Heart right ventricle (tissue), 16 donors: Measurements from ENCODE around the gene PHLPP1. TPM values are rescaled to one million over a fixed set of nuclear protein-coding genes. Genes with fewer than 3 reads are reported as not detected.

Experiments
- ATAC-seq, 8 donors: fragments of 200-7000 bp; cut with Tn5 transposase; one replicate each; pipeline ENCODE4 v1.9.1; 2020; ENCODE audit warnings: mild to moderate bottlenecking in 8 of 8, moderate library complexity in 8 of 8, moderate number of reproducible peaks in 1 of 8
- DNase-seq, 2 donors: peaks; one replicate each; pipeline ENCODE4 v3.0.0-alpha.2; 2020
- H3K27ac ChIP-seq, 10 donors: fragments of 200-600 bp; sonication (generic) in 2 of 10; one replicate each; pipeline versions ENCODE4 v1.5.0 to v1.8.0; 2020 to 2022; ENCODE audit warnings: mild to moderate bottlenecking in 3 of 10
- H3K27me3 ChIP-seq, 7 donors: fragments of 200-600 bp; one replicate each; pipeline ENCODE4 v1.8.0; 2021 to 2022; ENCODE audit warnings: mild to moderate bottlenecking in 2 of 7
- H3K36me3 ChIP-seq, 9 donors: fragments of 200-600 bp; sonication (generic) in 1 of 9; one replicate each; pipeline versions ENCODE4 v1.5.0 to v1.8.0; 2020 to 2022; ENCODE audit warnings: mild to moderate bottlenecking in 2 of 9
- H3K4me1 ChIP-seq, 9 donors: fragments of 200-600 bp; sonication (generic) in 1 of 9; one replicate each; pipeline versions ENCODE4 v1.5.0 to v1.8.0; 2020 to 2022; ENCODE audit warnings: mild to moderate bottlenecking in 4 of 9
- H3K4me3 ChIP-seq, 10 donors: fragments of 200-600 bp; sonication (generic) in 2 of 10; one replicate each; pipeline versions ENCODE4 v1.5.0 to v1.8.0; 2020 to 2022; ENCODE audit warnings: mild to moderate bottlenecking in 7 of 10, moderate library complexity in 2 of 10
- H3K9me3 ChIP-seq, 11 donors: fragments of 200-600 bp in 10 of 11; sonication (generic) in 2 of 11; one replicate each; pipeline versions ENCODE4 v1.5.0 to v1.8.0; 2013 to 2022; ENCODE audit warnings: mild to moderate bottlenecking in 2 of 11, control low read depth in 1 of 11, moderate library complexity in 1 of 11
- CTCF ChIP-seq, 9 donors: fragments of 200-600 bp; sonication (generic) in 2 of 9; IDR thresholded peaks; one replicate each; pipeline versions ENCODE4 v1.5.0 to v1.8.0; 2021 to 2022; ENCODE audit warnings: antibody characterized with exemption in 9 of 9, mild to moderate bottlenecking in 5 of 9, moderate library complexity in 1 of 9
- WGBS, 2 donors: extraction: QIAGEN DNeasy Blood & Tissue Kit; methylation state at CpG; one replicate each; pipeline ENCODE4 v1.1.7; 2013; ENCODE audit warnings: inconsistent platforms in 1 of 2; 5-methylcytosine and 5-hydroxymethylcytosine counted together
- intact Hi-C, 10 donors: fragments of 100-400 bp; cut with DNase I; formaldehyde crosslinking; loops; one replicate each; pipeline versions ENCODE4 v1.11.1 to v1.14.2; 2022
- polyA plus RNA-seq, 2 donors: library from polyadenylated mRNA; stranded (reverse); fragments of 200-250 nt; gene quantifications; one replicate each; pipeline ENCODE4 v1.2.3, GENCODE V29; 2013
- total RNA-seq, 10 donors: library from RNA; stranded (reverse); fragmentation: NEBNext Ultra II Directional in 3 of 10; extraction: Animal tissue kit (Norgen Biotek cat#: 25700) in 3 of 10; gene quantifications; one replicate each; pipeline versions ENCODE4 v1.2.1 to v1.2.4, GENCODE V29; 2021 to 2023
- donor health status: Arrhythmogenic right ventricular cardiomyopathy.
- donor health status: ischemic (EF 13 %, LVEDD 7.1; RV severe dilation, severe dysfunction).
- donor health status: healthy with polysubstance abuse.
- donor health status: DM: no; HTN: yes; CAD: no.
- donor health status: DM: no; HTN: no; CAD: no.
- donor health status: ischemic (EF 25% LVEDD 6.9; RV normal size, moderate dysfunction).
- donor health status: ischemic (EF 25% LVEDD 5.7; RV mildly dilated, moderate dysfunction).
- donor health status: healthy.
- donor health status: DM: yes; HTN: yes; CAD: no.
- donor health status: Ischemic cardiomyopathy.
- donor health status: ischemic (EF 35%, LVEDD 5.7; RV mildly dilated, moderate dysfunction).
- donor health status: nonischemic (EF 11% LVEDD 7.7; RV severe dilation, severe dysfunction).
- donor health status: DM: yes; HTN: yes; CAD: no.
- donor health status: PGD.
- donor health status: ischemic (EF 29% LVEDD 5.4; RV normal size, mild dysfunction).
- donor health status: nonischemic (EF 23%, LVEDD 6.1; RV moderate dilation, normal function).

PHLPP1 gene
- total and polyA plus RNA-seq, 12 donors: 1.8 to 10.7 (median 8.0) TPM

- H3K27ac ChIP-seq: peak overlapping the region in 3 of 10 donors; percentile 36 to 61 (median 57)
- no peak for ATAC-seq
- no peaks in the 10 kb centered on the region for H3K27me3 ChIP-seq
- no peak overlapping the region for H3K4me3 ChIP-seq
- TF ChIP-seq CTCF (IDR thresholded peaks at IDR 0.05): no peak
- H3K9me3 ChIP-seq: no peaks in the 10 kb centered on the region
- no peak for DNase-seq
- 93 to 99% methylated on average over 3 of the region's 3 CpGs for WGBS, 2 donors
- H3K4me1 ChIP-seq: peaks cover 0 to 52% (median 24%) of the 10 kb centered on the region in 9 donors
- H3K36me3 ChIP-seq: no peaks in the 10 kb centered on the region
- intact Hi-C loops: loop anchor here in 1 of 10 donors (10.0 kb wide), 1 partner anchor 162 kb away; the partner anchor contains the start of gene PHLPP1
Observed at GRCh38 chr18:62876828-62877227, 161.5 kb downstream of the PHLPP1 start.

GRCh38 chr18:62877411-62878221 lies 162.3 kb downstream of the PHLPP1 start:
- Histone ChIP-seq H3K4me1 (peaks cover 0 to 53% (median 24%) of the 10 kb centered on the region in 9 donors), H3K4me3 (no peak overlapping the region), H3K27ac (peak overlapping the region in 6 of 10 donors; percentile 9 to 61 (median 27)), H3K27me3 (no peaks in the 10 kb centered on the region), H3K9me3 (no peaks in the 10 kb centered on the region), H3K36me3 (no peaks in the 10 kb centered on the region)
- no peak for DNase-seq
- 20 to 25% methylated on average over 6 of the region's 6 CpGs for WGBS, 2 donors
- intact Hi-C loops: loop anchor here in 1 of 10 donors (10.0 kb wide), 1 partner anchor 163 kb away; the partner anchor contains the start of gene PHLPP1
- peak in 2 of 9 donors; percentile 20 to 23 for TF ChIP-seq CTCF (IDR thresholded peaks at IDR 0.05)
- ATAC-seq: peak in 5 of 8 donors; percentile 18 to 59 (median 41)

- Histone ChIP-seq H3K4me3 (no peak overlapping the region), H3K4me1 (peaks cover 0 to 53% (median 24%) of the 10 kb centered on the region in 9 donors), H3K9me3 (no peaks in the 10 kb centered on the region), H3K27ac (peak overlapping the region in 3 of 10 donors; percentile 18 to 61 (median 57)), H3K27me3 (no peaks in the 10 kb centered on the region), H3K36me3 (no peaks in the 10 kb centered on the region)
- TF ChIP-seq CTCF (IDR thresholded peaks at IDR 0.05): no peak
- ATAC-seq (peak in 2 of 8 donors; percentile 50 to 62), DNase-seq (no peak)
- intact Hi-C loops: loop anchor here in 1 of 10 donors (10.0 kb wide), 1 partner anchor 164 kb away; the partner anchor contains the start of gene PHLPP1
- 51 to 56% methylated on average over 3 of the region's 3 CpGs for WGBS, 2 donors
Observed at GRCh38 chr18:62878305-62878704, 163.0 kb downstream of the PHLPP1 start.

GRCh38 chr18:62880034-62880433 lies 164.7 kb downstream of the PHLPP1 start:
- DNase-seq: no peak
- Histone ChIP-seq H3K27ac (no peak overlapping the region), H3K27me3 (no peaks in the 10 kb centered on the region), H3K9me3 (no peaks in the 10 kb centered on the region), H3K36me3 (no peaks in the 10 kb centered on the region), H3K4me1 (peaks cover 0 to 52% (median 24%) of the 10 kb centered on the region in 9 donors), H3K4me3 (no peak overlapping the region)
- WGBS, 2 donors: 100% methylated on average over 1 of the region's 1 CpG
- no peak for ATAC-seq
- no peak for TF ChIP-seq CTCF (IDR thresholded peaks at IDR 0.05)
- intact Hi-C loops: loop anchor here in 1 of 10 donors (5.0 kb wide), 1 partner anchor 163 kb away; the partner anchor contains the start of gene PHLPP1
